HepG2 (cell line): ENCODE measurements around the gene NGEF. TPM values are rescaled to one million over a fixed set of nuclear protein-coding genes. Genes with fewer than 3 reads are reported as not detected.

Experiments used
- CAMTA2 ChIP-seq: sonication (generic); formaldehyde crosslinking; IDR thresholded peaks from 2 replicates; pipeline ENCODE4 v1.4.0; 2020; ENCODE audit warnings: mild to moderate bottlenecking, missing genetic modification reagents, borderline replicate concordance
- FOXA1 ChIP-seq, 2 experiments: fragments of 450-650 bp in 1 of 2; sonication (generic) in 1 of 2; formaldehyde crosslinking in 1 of 2; IDR thresholded peaks; 2 replicates each; pipeline versions ENCODE4 v1.4.0 to v1.6.1; 2016 to 2020; ENCODE audit warnings: missing genetic modification reagents in 1 of 2
- FOXK1 ChIP-seq: sonication (generic); formaldehyde crosslinking; IDR thresholded peaks from 2 replicates; pipeline ENCODE4 v1.4.0; 2020; ENCODE audit warnings: low read depth, missing genetic modification reagents, borderline replicate concordance
- FOXP1 ChIP-seq, 2 experiments: fragments of 450-650 bp in 1 of 2; IDR thresholded peaks; 2 replicates each; pipeline ENCODE4 v1.6.1; 2017 to 2018; ENCODE audit warnings: antibody characterized with exemption in 1 of 2
- GFI1 ChIP-seq: sonication (generic); formaldehyde crosslinking; IDR thresholded peaks from 2 replicates; pipeline ENCODE4 v1.5.0; 2020; ENCODE audit warnings: missing genetic modification reagents, mild to moderate bottlenecking, borderline replicate concordance
- HMGXB3 ChIP-seq: sonication (generic); formaldehyde crosslinking; IDR thresholded peaks from 2 replicates; pipeline ENCODE4 v1.4.0; 2020; ENCODE audit warnings: missing genetic modification reagents, borderline replicate concordance
- ISL2 ChIP-seq: sonication (generic); formaldehyde crosslinking; IDR thresholded peaks from 2 replicates; pipeline ENCODE4 v1.5.0; 2020; ENCODE audit warnings: missing genetic modification reagents
- PHF20 ChIP-seq: sonication (generic); formaldehyde crosslinking; IDR thresholded peaks from 2 replicates; pipeline ENCODE4 v1.5.0; 2020; ENCODE audit warnings: mild to moderate bottlenecking, missing genetic modification reagents
- STAT5B ChIP-seq: sonication (generic); formaldehyde crosslinking; IDR thresholded peaks from 2 replicates; pipeline ENCODE4 v1.4.0; 2020; ENCODE audit warnings: missing genetic modification reagents
- ZBTB40 ChIP-seq, 2 experiments: fragments of 450-650 bp in 1 of 2; sonication (generic) in 1 of 2; formaldehyde crosslinking in 1 of 2; IDR thresholded peaks; 2 replicates each; pipeline versions ENCODE4 v1.6.1 to v1.8.0; 2016 to 2022; ENCODE audit warnings: antibody characterized with exemption in 1 of 2, mild to moderate bottlenecking in 1 of 2, missing genetic modification reagents in 1 of 2
- ZFP1 ChIP-seq: IDR thresholded peaks from 2 replicates; pipeline ENCODE4 v1.6.1; 2016
- ZNF160 ChIP-seq: sonication (generic); formaldehyde crosslinking; IDR thresholded peaks from 2 replicates; pipeline ENCODE4 v1.8.0; 2022; ENCODE audit warnings: mild to moderate bottlenecking, inconsistent platforms, missing genetic modification reagents
- ZNF224 ChIP-seq: sonication (generic); formaldehyde crosslinking; IDR thresholded peaks from 2 replicates; pipeline ENCODE4 v1.5.0; 2020; ENCODE audit warnings: mild to moderate bottlenecking, missing genetic modification reagents
- ZNF468 ChIP-seq: sonication (generic); formaldehyde crosslinking; IDR thresholded peaks from 2 replicates; pipeline ENCODE4 v1.8.0; 2022; ENCODE audit warnings: mild to moderate bottlenecking, moderate library complexity, missing genetic modification reagents
- ZNF501 ChIP-seq: sonication (generic); formaldehyde crosslinking; IDR thresholded peaks from 2 replicates; pipeline ENCODE4 v1.5.1; 2020; ENCODE audit warnings: mild to moderate bottlenecking, moderate library complexity, missing genetic modification reagents
- ZNF577 ChIP-seq: sonication (generic); formaldehyde crosslinking; IDR thresholded peaks from 2 replicates; pipeline ENCODE4 v1.4.0; 2020; ENCODE audit warnings: mild to moderate bottlenecking, low read depth, missing genetic modification reagents, borderline replicate concordance
- ZNF589 ChIP-seq: sonication (generic); formaldehyde crosslinking; conservative IDR thresholded peaks from 2 replicates; pipeline ENCODE4 v1.8.0; 2022; ENCODE audit warnings: mild to moderate bottlenecking, moderate library complexity, missing genetic modification reagents
- polyA plus RNA-seq, 8 experiments: library from polyadenylated mRNA; depleted of rRNA in 3 of 8; stranded (reverse) in 7 of 8; unstranded in 1 of 8; fragments of >200 nt; fragmentation: Illumina TruSeq in 4 of 8; extraction: Trizol in 4 of 8; gene quantifications; 2 replicates each; pipeline versions ENCODE4 v1.2.1 to v1.2.3, GENCODE V29; 2011 to 2016; ENCODE audit warnings: low read depth in 4 of 8, missing spikeins in 1 of 8, mixed read lengths in 1 of 8; ENCODE audit not compliant: insufficient read depth in 1 of 8
- total RNA-seq, 5 experiments: library from RNA; depleted of rRNA; stranded (reverse); fragments of >200 nt; fragmentation: Illumina TruSeq; extraction: Trizol; gene quantifications; 2 replicates each; pipeline ENCODE4 v1.2.3, GENCODE V29; 2016; ENCODE audit warnings: low read depth in 1 of 5

The NGEF gene
- total and polyA plus RNA-seq, 2 of the 13 experiments (the other 11 are each of a cell fraction or from before 2014, with no cell fraction given): 14.4 to 36.9 TPM

GRCh38 chr2:232876978-232877441 lies 136.0 kb downstream of the NGEF start (continued):
- TF ChIP-seq ZNF468 (CRISPR knock-in tag): no peak
- TF ChIP-seq FOXK1 (CRISPR knock-in tag): no peak
- no peak for TF ChIP-seq GFI1 (CRISPR knock-in tag)
- no peak for TF ChIP-seq ISL2 (CRISPR knock-in tag)
- no peak for TF ChIP-seq ZNF589
- TF ChIP-seq HMGXB3 (CRISPR knock-in tag): no peak
- TF ChIP-seq FOXA1 (IDR thresholded peaks at IDR 0.05): no peak
- TF ChIP-seq FOXA1 (CRISPR knock-in tag; IDR thresholded peaks at IDR 0.05): no peak
- no peak for TF ChIP-seq STAT5B (CRISPR knock-in tag)
- no peak for TF ChIP-seq FOXP1 (IDR thresholded peaks at IDR 0.05)
- TF ChIP-seq FOXP1 (CRISPR knock-in tag; IDR thresholded peaks at IDR 0.05): no peak
- no peak for TF ChIP-seq ZNF160 (CRISPR knock-in tag)
- TF ChIP-seq ZBTB40 (IDR thresholded peaks at IDR 0.05): no peak
- no peak for TF ChIP-seq ZBTB40 (CRISPR knock-in tag; IDR thresholded peaks at IDR 0.05)
- TF ChIP-seq CAMTA2 (CRISPR knock-in tag): 0 out of 2 replicates have a peak, but pooled peaks have one; percentile 38
- TF ChIP-seq ZNF501: peak; percentile 57; the same call in 1 of the 2 replicates
- no peak for TF ChIP-seq PHF20 (CRISPR knock-in tag)
- no peak for TF ChIP-seq ZFP1
- no peak for TF ChIP-seq ZNF577 (CRISPR knock-in tag)
- no peak for TF ChIP-seq ZNF224 (CRISPR knock-in tag)
